ENCODE measurements around the gene ACO2. TPM values are rescaled to one million over a fixed set of nuclear protein-coding genes. Genes with fewer than 3 reads are reported as not detected.

ACO2 gene
- total RNA-seq, 4 donors from 2014 or later: 83.7 to 90.4 (median 87.0) TPM

DNA sequence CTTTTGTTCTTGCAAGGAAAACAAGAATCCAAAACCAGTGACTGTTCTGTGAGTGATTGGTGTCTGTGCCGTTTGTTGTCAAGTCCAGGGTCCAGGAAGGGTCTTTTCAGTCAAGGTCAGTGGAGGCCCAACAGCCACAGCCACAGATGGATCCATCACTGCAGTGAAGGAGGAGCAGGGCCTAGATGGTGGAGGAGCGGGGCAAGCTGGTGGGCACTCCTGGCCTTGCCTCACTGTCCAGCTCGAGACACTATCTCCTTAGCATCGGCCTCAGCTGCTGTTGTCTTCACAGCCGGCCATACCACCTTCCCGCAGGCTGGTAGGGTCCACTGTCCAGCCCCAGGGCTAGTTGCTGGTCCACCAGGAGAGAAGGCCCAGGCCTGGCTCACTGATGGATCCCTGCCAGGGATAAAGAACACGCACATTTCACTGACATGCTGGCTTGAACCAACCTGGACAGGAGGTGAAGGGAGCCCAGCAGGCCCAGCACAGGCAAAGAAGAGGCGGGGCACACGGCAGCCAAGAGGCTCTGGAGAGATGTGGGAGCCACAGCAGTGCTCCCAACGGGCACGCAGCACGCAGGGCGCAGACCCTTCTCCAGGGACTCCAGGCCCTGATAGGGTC, 60.1 kb downstream of the ACO2 start:
- WGBS, 2 donors: 64 to 89% methylated on average over 4 to 7 of the region's 13 CpGs
- intact Hi-C loops (cut with DNase I): no loop called here
- Histone ChIP-seq H3K27ac (peak overlapping the region in 1 of 4 donors; percentile 11), H3K27me3 (no peaks in the 10 kb centered on the region), H3K9me3 (no peaks in the 10 kb centered on the region), H3K4me3 (no peak overlapping the region), H3K36me3 (peaks cover 34 to 100% (median 43%) of the 10 kb centered on the region in 3 donors), H3K4me1 (peaks cover 14 to 44% (median 27%) of the 10 kb centered on the region in 3 donors)
- TF ChIP-seq POLR2A (IDR thresholded peaks at IDR 0.05): no peak
- TF ChIP-seq, protein P1, sequence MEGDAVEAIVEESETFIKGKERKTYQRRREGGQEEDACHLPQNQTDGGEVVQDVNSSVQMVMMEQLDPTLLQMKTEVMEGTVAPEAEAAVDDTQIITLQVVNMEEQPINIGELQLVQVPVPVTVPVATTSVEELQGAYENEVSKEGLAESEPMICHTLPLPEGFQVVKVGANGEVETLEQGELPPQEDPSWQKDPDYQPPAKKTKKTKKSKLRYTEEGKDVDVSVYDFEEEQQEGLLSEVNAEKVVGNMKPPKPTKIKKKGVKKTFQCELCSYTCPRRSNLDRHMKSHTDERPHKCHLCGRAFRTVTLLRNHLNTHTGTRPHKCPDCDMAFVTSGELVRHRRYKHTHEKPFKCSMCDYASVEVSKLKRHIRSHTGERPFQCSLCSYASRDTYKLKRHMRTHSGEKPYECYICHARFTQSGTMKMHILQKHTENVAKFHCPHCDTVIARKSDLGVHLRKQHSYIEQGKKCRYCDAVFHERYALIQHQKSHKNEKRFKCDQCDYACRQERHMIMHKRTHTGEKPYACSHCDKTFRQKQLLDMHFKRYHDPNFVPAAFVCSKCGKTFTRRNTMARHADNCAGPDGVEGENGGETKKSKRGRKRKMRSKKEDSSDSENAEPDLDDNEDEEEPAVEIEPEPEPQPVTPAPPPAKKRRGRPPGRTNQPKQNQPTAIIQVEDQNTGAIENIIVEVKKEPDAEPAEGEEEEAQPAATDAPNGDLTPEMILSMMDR (IDR thresholded peaks at IDR 0.05): no peak
- no peak for DNase-seq

DNA sequence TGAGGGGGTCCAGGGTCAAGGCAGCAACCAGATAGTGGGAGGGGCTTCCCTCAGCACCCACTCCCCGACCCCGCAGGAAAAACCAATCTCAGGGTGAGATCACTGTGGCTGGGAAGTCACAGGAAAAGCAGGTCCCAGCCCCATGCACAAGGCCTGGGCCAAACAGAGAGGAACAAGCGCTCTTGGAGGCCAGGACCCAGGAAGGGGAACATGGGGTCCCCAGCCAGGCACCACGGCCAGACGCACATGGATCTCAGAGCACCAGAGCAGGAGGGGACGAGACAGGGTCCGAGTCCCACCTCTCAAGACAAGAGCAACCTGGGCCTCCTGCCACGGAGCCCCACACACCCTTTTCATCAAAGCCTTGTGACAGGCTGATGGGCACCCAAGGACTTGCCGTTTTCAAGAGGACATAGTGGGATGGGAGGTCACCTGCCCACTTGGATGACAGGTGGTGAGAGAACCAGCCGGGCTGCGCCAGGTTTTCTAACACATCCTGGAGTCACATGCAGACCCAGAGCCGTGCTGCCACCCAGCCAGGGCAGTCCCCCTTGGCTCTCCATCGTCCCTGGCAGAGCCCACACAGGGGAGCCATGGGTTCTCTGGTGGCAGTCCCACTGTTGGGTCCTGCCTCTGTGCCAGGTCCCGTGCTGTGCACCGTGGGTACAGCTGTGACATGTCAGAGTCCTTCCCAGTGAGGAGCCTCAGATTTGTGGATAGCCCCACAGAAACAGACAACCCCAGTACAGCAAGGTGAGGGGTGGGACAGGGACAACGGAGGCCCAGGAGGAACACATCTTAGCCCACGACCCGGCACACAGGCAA, 62.2 kb downstream of the ACO2 start:
- Histone ChIP-seq H3K27me3 (no peaks in the 10 kb centered on the region), H3K4me3 (no peak overlapping the region), H3K27ac (peak overlapping the region in 2 of 4 donors; percentile 17 to 36), H3K4me1 (peaks cover 0 to 23% (median 14%) of the 10 kb centered on the region in 3 donors), H3K9me3 (no peaks in the 10 kb centered on the region), H3K36me3 (peaks cover 21 to 100% (median 33%) of the 10 kb centered on the region in 3 donors)
- DNase-seq: no peak
- intact Hi-C loops (cut with DNase I): no loop called here
- 78 to 93% methylated on average over 6 to 7 of the region's 18 CpGs for WGBS, 2 donors
- no peak for TF ChIP-seq POLR2A (IDR thresholded peaks at IDR 0.05)
- TF ChIP-seq, protein P1 (IDR thresholded peaks at IDR 0.05): no peak

DNA sequence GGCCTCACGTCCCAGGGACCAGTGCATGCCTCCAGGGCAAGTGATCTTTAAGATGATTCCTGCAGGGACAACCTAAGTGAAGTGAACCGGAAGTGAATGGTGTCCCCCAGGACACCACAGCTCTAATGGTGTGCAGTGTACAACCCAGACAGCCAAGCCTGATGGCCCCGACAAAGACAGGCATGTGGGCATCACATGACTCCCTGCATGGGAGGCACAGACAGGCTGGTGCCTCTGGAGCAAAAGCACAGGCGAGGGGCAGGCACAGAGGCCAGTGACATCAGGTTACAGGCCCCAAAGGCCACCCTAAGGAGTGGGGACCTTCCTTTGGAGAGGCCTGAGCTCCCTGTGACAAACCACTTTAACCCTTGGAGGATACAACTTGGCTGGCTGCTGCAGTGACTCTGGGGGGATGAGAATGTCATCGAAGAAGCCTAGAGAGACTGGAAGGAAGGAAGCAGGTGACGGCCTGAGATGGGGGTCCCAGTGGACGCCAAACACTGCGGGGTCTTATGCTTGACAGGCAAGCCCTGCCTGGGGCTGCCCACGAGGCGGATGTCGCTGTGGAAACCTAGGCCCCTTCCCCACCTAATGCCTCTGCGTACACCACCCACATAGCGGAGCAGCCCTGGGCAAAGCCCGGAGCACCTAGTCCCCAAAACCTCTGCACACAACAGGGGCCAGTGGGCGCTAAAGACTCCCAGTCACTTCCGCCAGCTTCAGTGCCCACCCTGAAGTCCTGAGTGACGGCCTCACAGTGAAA, 63.0 kb downstream of the ACO2 start:
- Histone ChIP-seq H3K27ac (peak overlapping the region in 2 of 4 donors; percentile 19 to 36), H3K36me3 (peaks cover 16 to 100% (median 30%) of the 10 kb centered on the region in 3 donors), H3K27me3 (no peaks in the 10 kb centered on the region), H3K4me3 (no peak overlapping the region), H3K4me1 (peaks cover 0 to 15% (median 6%) of the 10 kb centered on the region in 3 donors), H3K9me3 (no peaks in the 10 kb centered on the region)
- no peak for DNase-seq
- TF ChIP-seq, protein P1 (IDR thresholded peaks at IDR 0.05): no peak
- no peak for TF ChIP-seq POLR2A (IDR thresholded peaks at IDR 0.05)
- WGBS, 2 donors: 60 to 85% methylated on average over 1 to 7 of the region's 17 CpGs
- intact Hi-C loops (cut with DNase I): no loop called here

DNA sequence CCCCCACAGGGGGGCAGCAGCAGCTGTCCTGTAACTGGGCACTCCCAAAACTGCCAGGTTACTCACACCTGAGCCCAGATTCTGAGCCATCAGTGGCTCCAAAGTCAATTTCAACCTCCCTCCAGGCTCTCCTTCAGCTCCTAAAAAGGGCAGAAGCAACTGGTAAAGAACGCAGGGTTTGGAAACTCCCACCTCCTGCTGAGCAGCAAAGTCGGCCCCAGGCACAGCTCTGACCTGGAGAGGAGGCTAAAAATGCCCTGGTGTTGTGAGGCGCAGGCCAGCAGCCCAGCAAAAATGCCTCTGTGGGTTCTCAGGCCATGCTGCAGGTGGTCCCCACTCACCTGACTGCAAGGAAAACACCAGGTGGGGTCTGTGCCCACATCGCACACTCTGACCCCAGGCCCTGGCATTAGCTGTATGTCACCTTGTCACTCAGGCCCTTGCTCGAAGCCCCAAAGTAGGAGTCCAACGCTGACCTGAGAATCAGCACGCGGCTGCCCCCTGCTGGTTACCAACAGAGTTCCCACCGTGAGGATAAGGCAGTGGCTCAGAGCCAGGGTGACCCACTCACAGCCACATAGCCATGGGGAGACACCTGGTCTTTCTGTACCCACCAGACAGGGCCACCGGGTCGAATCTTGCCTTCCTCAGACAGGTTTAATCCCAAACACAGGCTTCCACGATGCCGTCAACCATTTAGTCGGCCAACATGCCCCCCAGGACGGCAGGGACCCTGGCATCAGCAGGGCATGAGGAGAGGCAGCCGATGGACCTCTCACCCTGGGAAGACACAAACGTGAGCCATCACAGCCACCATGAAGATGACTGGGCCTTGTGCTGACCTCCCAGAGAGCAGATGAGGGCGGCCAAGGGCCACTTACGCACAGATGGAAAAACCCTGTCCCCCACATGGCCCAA, 64.2 kb downstream of the ACO2 start:
- peaks cover 3 to 100% (median 17%) of the 10 kb centered on the region in 3 donors for H3K36me3 ChIP-seq
- H3K27ac ChIP-seq: peak overlapping the region; percentile 4 to 60 (median 29)
- TF ChIP-seq POLR2A (IDR thresholded peaks at IDR 0.05): no peak
- TF ChIP-seq, protein P1 (IDR thresholded peaks at IDR 0.05): peak; percentile 52 to 79 (median 66)
- 48 to 65% methylated on average over 4 to 5 of the region's 19 CpGs for WGBS, 2 donors
- no peaks in the 10 kb centered on the region for H3K27me3 ChIP-seq
- peaks cover 0 to 12% (median 5%) of the 10 kb centered on the region in 3 donors for H3K4me1 ChIP-seq
- H3K9me3 ChIP-seq: no peaks in the 10 kb centered on the region
- intact Hi-C loops (cut with DNase I): no loop called here
- H3K4me3 ChIP-seq: no peak overlapping the region
- no peak for DNase-seq

All from esophagus squamous epithelium (tissue), 5 donors.